Measurements from ENCODE around the gene WIPI1. TPM values are rescaled to one million over a fixed set of nuclear protein-coding genes. Genes with fewer than 3 reads are reported as not detected.
A peak's percentile ranks its signal among the peaks of the same experiment; 100 is the strongest.
"Not testable (repeated sequence)": the region's sequence is repeated elsewhere in the genome, so short reads cannot be mapped to it uniquely, and the experiment has no call there.

WIPI1 gene
- total RNA-seq, 1 experiment from 2014 or later, result 0.43 TPM

DNA sequence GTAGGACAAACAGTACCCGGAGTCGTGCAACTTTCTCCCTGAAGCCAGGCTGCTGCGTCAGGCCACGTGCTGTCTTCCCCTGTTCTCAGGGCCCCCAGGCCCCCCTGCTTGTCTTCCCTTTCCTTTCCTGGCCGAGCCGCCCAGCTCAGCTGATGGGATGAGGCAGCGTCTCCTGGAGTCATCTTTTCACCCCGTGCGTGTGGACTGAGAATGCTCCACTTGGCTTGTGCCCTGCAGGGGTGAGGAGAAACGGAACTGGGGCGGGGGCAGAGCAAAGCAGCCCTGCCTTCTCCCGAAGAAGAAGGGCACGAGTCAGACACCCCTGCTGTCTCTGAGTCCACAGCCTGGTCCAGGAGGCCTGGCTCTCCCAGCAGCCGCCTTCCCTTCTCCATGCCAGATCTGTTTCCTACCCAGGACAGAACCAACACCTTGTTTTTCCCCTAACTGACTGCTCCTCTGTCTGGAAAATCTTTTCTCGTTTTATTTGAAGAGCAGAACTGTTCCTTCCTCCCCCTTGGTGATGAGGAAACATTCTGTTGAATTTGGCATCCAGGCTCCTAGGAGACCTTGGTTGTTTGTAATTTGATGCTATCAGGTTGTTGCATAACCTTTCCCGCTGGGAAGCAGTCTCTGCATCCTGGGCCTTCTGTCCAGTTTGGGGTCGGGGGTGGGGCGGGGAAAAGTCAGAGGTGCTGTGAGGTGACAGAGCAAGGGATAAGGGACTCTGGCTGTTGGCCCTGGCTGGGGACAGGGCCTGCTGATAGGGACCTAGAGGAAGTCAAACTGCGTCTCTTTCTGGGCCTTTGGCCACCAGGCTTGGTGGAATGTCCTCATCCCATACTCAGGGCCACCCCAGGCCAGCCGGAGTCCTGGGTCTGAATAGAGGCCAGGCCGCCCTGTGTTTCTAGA lies 78.8 kb downstream of the WIPI1 start:
- DNase-seq (ENCODE audit: low spot score), result peak; percentile 28
- Histone ChIP-seq H3K36me3 (ENCODE audit: insufficient read depth, low read length, poor library complexity, severe bottlenecking) (no peaks in the 10 kb centered on the region), H3K4me3 (ENCODE audit: low read depth, low read length, poor library complexity, severe bottlenecking) (no peak overlapping the region), H3K9me3 (ENCODE audit: low read depth, low read length, poor library complexity, severe bottlenecking) (no peaks in the 10 kb centered on the region), H3K27ac (ENCODE audit: low read depth, low read length, poor library complexity, severe bottlenecking) (no peak overlapping the region), H3K27me3 (replicated peaks; ENCODE audit: insufficient read depth, low read depth, low read length, poor library complexity) (no peaks in the 10 kb centered on the region), H3K4me1 (ENCODE audit: insufficient read depth, low read length, poor library complexity, severe bottlenecking) (no peaks in the 10 kb centered on the region)
- TF ChIP-seq CTCF (conservative IDR thresholded peaks at IDR 0.05; ENCODE audit: low read depth, low read length), result no peak
- POLR2A ChIA-PET (ENCODE audit: low non-redundant PET), result no interaction called here
- intact Hi-C loops (cut with micrococcal nuclease; ENCODE audit: unreplicated experiment), result no loop called here
- CTCF ChIA-PET, result no interaction called here
- no TSS peak for BruUV-seq (replicated peaks)

DNA sequence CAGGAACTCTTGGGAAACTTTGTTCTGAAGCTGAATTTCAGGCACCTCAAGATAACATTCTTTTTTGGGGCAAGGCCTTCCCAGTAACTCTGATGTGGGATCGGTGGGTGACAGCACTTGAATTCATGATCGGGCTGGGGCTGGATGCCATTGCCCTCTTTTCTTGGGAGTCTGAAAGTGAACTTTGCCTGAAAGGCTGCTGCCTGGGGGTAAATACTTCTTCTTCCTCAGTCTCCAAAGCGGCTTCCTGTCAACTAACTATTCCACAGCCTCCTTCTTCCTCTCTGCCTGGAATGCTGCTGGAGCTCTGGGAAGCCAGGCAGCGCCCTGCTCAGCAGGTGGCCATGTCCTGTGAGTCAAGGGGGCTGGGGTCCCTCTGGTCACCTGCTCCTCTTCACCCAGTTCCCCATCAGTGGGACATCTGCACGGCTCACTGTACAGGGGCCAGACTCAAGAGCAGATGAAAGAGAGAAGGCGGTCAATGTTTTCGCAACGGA lies 79.5 kb downstream of the WIPI1 start:
- H3K4me1 ChIP-seq (ENCODE audit: insufficient read depth, low read length, poor library complexity, severe bottlenecking), result no peaks in the 10 kb centered on the region
- intact Hi-C loops (cut with micrococcal nuclease; ENCODE audit: unreplicated experiment), result no loop called here
- TF ChIP-seq EZH2 (IDR thresholded peaks at IDR 0.05; ENCODE audit: borderline replicate concordance, low read depth, low read length, poor library complexity, severe bottlenecking) (no peak), CTCF (conservative IDR thresholded peaks at IDR 0.05; ENCODE audit: low read depth, low read length) (no peak)
- H3K27ac ChIP-seq (ENCODE audit: low read depth, low read length, poor library complexity, severe bottlenecking), result no peak overlapping the region
- POLR2A ChIA-PET (ENCODE audit: low non-redundant PET), result no interaction called here
- no TSS peak for BruUV-seq (replicated peaks)
- no peak for DNase-seq (ENCODE audit: low spot score)
- no peak overlapping the region for H3K4me3 ChIP-seq (ENCODE audit: low read depth, low read length, poor library complexity, severe bottlenecking)
- H3K9me3 ChIP-seq (ENCODE audit: low read depth, low read length, poor library complexity, severe bottlenecking), result no peaks in the 10 kb centered on the region
- no peaks in the 10 kb centered on the region for H3K27me3 ChIP-seq (replicated peaks; ENCODE audit: insufficient read depth, low read depth, low read length, poor library complexity)
- no peaks in the 10 kb centered on the region for H3K36me3 ChIP-seq (ENCODE audit: insufficient read depth, low read length, poor library complexity, severe bottlenecking)
- CTCF ChIA-PET, result no interaction called here

GRCh38 chr17:68376178-68376577 lies 81.1 kb downstream of the WIPI1 start:
- DNase-seq (ENCODE audit: low spot score); CTCF ChIA-PET; H3K36me3 ChIP-seq (ENCODE audit: insufficient read depth, low read length, poor library complexity, severe bottlenecking); BruUV-seq (replicated peaks); H3K9me3 ChIP-seq (ENCODE audit: low read depth, low read length, poor library complexity, severe bottlenecking); H3K4me3 ChIP-seq (ENCODE audit: low read depth, low read length, poor library complexity, severe bottlenecking); POLR2A ChIA-PET (ENCODE audit: low non-redundant PET); H3K27ac ChIP-seq (ENCODE audit: low read depth, low read length, poor library complexity, severe bottlenecking); intact Hi-C loops (cut with micrococcal nuclease; ENCODE audit: unreplicated experiment); H3K27me3 ChIP-seq (replicated peaks; ENCODE audit: insufficient read depth, low read depth, low read length, poor library complexity); H3K4me1 ChIP-seq (ENCODE audit: insufficient read depth, low read length, poor library complexity, severe bottlenecking): not testable (repeated sequence)

- POLR2A ChIA-PET (ENCODE audit: low non-redundant PET), result no interaction called here
- CTCF ChIA-PET, result no interaction called here
- intact Hi-C loops (cut with micrococcal nuclease; ENCODE audit: unreplicated experiment), result no loop called here
- no peaks in the 10 kb centered on the region for H3K9me3 ChIP-seq (ENCODE audit: low read depth, low read length, poor library complexity, severe bottlenecking)
- TF ChIP-seq CTCF (conservative IDR thresholded peaks at IDR 0.05; ENCODE audit: low read depth, low read length) (no peak), EZH2 (IDR thresholded peaks at IDR 0.05; ENCODE audit: borderline replicate concordance, low read depth, low read length, poor library complexity, severe bottlenecking) (no peak)
- no peak overlapping the region for H3K27ac ChIP-seq (ENCODE audit: low read depth, low read length, poor library complexity, severe bottlenecking)
- no peaks in the 10 kb centered on the region for H3K27me3 ChIP-seq (replicated peaks; ENCODE audit: insufficient read depth, low read depth, low read length, poor library complexity)
- no peak overlapping the region for H3K4me3 ChIP-seq (ENCODE audit: low read depth, low read length, poor library complexity, severe bottlenecking)
- H3K36me3 ChIP-seq (ENCODE audit: insufficient read depth, low read length, poor library complexity, severe bottlenecking), result no peaks in the 10 kb centered on the region
- no peaks in the 10 kb centered on the region for H3K4me1 ChIP-seq (ENCODE audit: insufficient read depth, low read length, poor library complexity, severe bottlenecking)
- no peak for DNase-seq (ENCODE audit: low spot score)
- no TSS peak for BruUV-seq (replicated peaks)
These were observed 81.7 kb downstream of the WIPI1 start for GRCh38 chr17:68375566-68375965.

Measured in A673 (cell line).